Testis (tissue), 2 donors: Measurements from ENCODE around the gene HS3ST4.

Experiments
- CTCF ChIP-seq, 3 experiments: fragments of 450-650 bp in 2 of 3; fragments of 200-600 bp in 1 of 3; sonication (generic) in 1 of 3; IDR thresholded peaks; one replicate each; pipeline ENCODE4 v1.5.1; 2016 to 2019; ENCODE audit warnings: antibody characterized with exemption in 3 of 3, mild to moderate bottlenecking in 2 of 3, moderate library complexity in 1 of 3
- POLR2A ChIP-seq: fragments of 450-650 bp; IDR thresholded peaks from one replicate; pipeline ENCODE4 v1.6.1; 2017; ENCODE audit warnings: antibody characterized with exemption, mild to moderate bottlenecking, moderate library complexity

- no peak for TF ChIP-seq CTCF (IDR thresholded peaks at IDR 0.05)
- no peak for TF ChIP-seq POLR2A
Measured at GRCh38 chr16:25699069-25699468, 7.3 kb downstream of the HS3ST4 start.
